NT2/D1 (cell line): Measurements from ENCODE around the gene TCF19.

Experiments used
- SUZ12 ChIP-seq: IDR thresholded peaks from 2 replicates; pipeline ENCODE4 v1.6.1; 2011; ENCODE audit not compliant: insufficient read length, insufficient read depth; ENCODE audit errors: extremely low read depth
- YY1 ChIP-seq: IDR thresholded peaks from 2 replicates; pipeline ENCODE4 v1.6.1; 2011; ENCODE audit not compliant: insufficient read length, insufficient read depth
- ZNF274 ChIP-seq: IDR thresholded peaks from 2 replicates; pipeline ENCODE4 v1.6.1; 2011; ENCODE audit warnings: mild to moderate bottlenecking, low read depth, low read length

DNA sequence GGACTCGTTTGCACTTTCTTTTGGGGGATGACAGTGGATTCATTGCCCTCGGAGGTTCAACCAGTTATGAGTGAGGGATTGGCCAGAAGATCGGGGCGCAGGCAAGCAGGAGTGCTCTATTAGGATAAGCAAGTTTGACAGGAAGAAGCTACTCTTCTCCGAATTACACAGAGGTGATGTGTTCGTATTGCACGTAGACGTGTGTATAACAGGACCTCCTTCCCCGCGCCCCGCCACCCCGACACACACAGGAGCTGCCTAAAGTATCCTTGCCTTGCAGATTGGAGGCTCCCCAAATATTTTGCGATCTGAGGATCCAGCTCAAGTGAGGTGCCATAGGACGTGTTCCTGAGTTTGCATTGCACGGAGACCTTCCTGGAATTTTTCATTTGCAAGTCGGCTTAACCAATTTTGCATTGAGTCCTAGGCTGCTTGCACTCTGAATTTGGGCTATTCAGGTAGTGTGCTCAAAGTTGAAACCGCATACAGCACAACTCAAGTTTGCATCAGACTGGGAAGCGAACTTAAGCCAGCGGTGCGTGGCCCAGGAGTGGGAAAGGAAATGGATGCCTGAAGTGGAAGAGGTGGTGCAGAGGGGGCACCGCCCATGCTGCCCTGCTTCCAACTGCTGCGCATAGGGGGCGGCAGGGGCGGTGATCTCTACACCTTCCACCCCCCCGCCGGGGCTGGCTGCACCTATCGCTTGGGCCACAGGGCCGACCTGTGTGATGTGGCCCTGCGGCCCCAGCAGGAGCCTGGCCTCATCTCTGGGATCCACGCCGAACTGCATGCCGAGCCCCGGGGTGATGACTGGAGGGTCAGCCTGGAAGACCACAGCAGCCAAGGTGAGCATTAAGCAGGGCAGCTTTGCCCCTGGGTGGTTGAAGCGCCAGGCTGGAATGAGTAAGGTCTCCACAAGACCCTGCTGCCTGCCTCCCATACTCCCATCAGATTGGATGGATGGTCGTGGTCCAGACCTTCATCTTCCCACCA, 770 bp downstream of the TCF19 start:
- TF ChIP-seq YY1: no peak
- TF ChIP-seq SUZ12: no peak
- no peak for TF ChIP-seq ZNF274
